ENCODE results near the gene MLST8.
"Not testable (repeated sequence)": the region's sequence is repeated elsewhere in the genome, so short reads cannot be mapped to it uniquely, and the experiment has no call there.

The MLST8 gene

GRCh38 chr16:2232094-2232990 is 27.1 kb downstream of the MLST8 start:
- DNase-seq = no peak

- no peak for DNase-seq
Measured at GRCh38 chr16:2233046-2233775, 28.0 kb downstream of the MLST8 start.

GRCh38 chr16:2233872-2234812 is 28.9 kb downstream of the MLST8 start:
- DNase-seq = no peak

GRCh38 chr16:2234813-2235170 is 29.5 kb downstream of the MLST8 start:
- no peak for DNase-seq

GRCh38 chr16:2235234-2235651 is 30.0 kb downstream of the MLST8 start:
- no peak for DNase-seq

- DNase-seq = no peak
Measured at GRCh38 chr16:2235695-2236336, 30.6 kb downstream of the MLST8 start.

- DNase-seq = no peak
Measured at GRCh38 chr16:2236337-2237101, 31.3 kb downstream of the MLST8 start, which contains the start of gene DNASE1L2. TSS of gene DNASE1L2 (plus strand) at chr16:2236444. CDS start at chr16:2236817, 373 bp downstream.

GRCh38 chr16:2237102-2237482 is 31.8 kb downstream of the MLST8 start:
- no peak for DNase-seq

- DNase-seq = no peak
Measured at GRCh38 chr16:2237493-2238149, 32.4 kb downstream of the MLST8 start.

- no peak for DNase-seq
Measured at GRCh38 chr16:2238150-2238837, 33.0 kb downstream of the MLST8 start.

GRCh38 chr16:2238838-2239675 is 33.8 kb downstream of the MLST8 start:
- no peak for DNase-seq

- not testable (repeated sequence) for DNase-seq
Measured at GRCh38 chr16:2240331-2240730, 35.1 kb downstream of the MLST8 start.

- no peak for DNase-seq
Measured at GRCh38 chr16:2242598-2242997, 37.3 kb downstream of the MLST8 start.

- no peak for DNase-seq
Measured at GRCh38 chr16:2243031-2243528, 37.8 kb downstream of the MLST8 start.

GRCh38 chr16:2243781-2244180 is 38.5 kb downstream of the MLST8 start:
- no peak for DNase-seq

GRCh38 chr16:2244301-2244700 is 39.0 kb downstream of the MLST8 start:
- no peak for DNase-seq

- no peak for DNase-seq
Measured at GRCh38 chr16:2244926-2245795, 39.9 kb downstream of the MLST8 start.

GRCh38 chr16:2246301-2246885 is 41.1 kb downstream of the MLST8 start:
- no peak for DNase-seq
